GM19193 (cell line): ENCODE results near the gene MYH14.

Source experiments
- POLR2A ChIP-seq: IDR thresholded peaks from 4 replicates; pipeline ENCODE4 v1.6.1; 2011; ENCODE audit not compliant: insufficient read depth, insufficient read length; ENCODE audit errors: extremely low read depth

MYH14 gene

DNA sequence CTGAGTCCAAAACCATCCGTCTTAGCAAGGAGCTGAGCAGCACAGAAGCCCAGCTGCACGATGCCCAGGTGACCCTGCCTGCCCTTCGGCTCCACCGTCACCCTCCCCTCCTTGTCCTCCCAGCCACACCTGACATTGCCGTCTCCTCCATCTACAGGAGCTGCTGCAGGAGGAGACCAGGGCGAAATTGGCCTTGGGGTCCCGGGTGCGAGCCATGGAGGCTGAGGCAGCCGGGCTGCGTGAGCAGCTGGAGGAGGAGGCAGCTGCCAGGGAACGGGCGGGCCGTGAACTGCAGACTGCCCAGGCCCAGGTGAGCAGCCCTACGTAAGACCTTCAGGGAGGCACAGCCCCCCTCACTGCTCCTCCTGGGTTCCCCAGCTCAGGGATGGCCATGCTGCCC, 76.7 kb downstream of the MYH14 start:
- no peak for TF ChIP-seq POLR2A

- no peak for TF ChIP-seq POLR2A
These were observed 77.6 kb downstream of the MYH14 start for GRCh38 chr19:50280983-50281382.

DNA sequence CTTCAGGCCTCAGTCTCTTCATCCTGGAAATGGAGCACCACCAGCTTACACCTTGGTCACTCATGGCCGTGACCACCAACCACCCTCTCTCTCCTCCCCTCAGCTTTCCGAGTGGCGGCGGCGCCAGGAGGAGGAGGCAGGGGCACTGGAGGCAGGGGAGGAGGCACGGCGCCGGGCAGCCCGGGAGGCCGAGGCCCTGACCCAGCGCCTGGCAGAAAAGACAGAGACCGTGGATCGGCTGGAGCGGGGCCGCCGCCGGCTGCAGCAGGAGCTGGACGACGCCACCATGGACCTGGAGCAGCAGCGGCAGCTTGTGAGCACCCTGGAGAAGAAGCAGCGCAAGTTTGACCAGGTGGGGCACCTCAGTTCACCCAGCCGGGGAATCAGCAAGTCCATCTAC, 78.1 kb downstream of the MYH14 start:
- TF ChIP-seq POLR2A, result no peak

DNA sequence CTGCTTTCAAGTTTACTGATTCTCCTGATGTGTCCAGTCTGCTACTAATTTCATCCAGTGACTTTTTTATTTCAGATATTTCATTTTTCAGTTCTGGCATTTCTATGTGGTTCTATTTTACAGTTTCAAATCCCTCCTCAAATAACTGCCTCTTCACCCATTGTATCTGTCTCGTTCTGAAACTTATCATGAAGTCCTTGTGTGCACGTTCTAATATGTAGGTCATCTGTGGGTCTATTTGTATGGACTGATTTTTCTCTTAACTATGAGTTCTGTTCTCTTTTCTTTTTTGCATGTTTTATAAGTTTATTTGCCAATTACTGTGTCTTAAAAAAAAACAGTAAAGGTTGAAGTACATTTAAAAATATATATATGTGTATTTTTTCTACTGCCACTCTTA, 82.4 kb downstream of the MYH14 start:
- TF ChIP-seq POLR2A, result no peak

- no peak for TF ChIP-seq POLR2A
These were observed 83.0 kb downstream of the MYH14 start for GRCh38 chr19:50286443-50286842.

- TF ChIP-seq POLR2A, result no peak
These were observed 83.9 kb downstream of the MYH14 start for GRCh38 chr19:50287331-50287730.

DNA sequence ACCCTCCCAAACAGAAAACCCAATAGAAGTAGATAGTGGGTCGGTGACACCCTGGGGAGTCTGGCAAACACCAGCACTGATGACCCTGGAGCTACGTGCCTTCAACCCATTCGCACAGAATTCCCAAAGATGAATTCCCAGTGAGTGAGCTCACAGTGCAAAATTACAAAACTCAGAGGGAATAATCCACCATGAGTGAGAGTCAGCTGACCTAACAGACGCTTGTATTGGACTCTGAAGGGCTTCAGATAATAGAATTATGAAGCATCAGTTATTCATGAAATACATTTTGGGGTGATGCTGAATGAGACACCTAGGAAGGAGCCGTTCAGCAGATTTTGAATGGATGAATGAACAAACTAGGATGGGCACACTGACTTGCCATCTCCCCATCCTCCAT, 85.5 kb downstream of the MYH14 start:
- no peak for TF ChIP-seq POLR2A

GRCh38 chr19:50290011-50290410, 86.6 kb downstream of the MYH14 start:
- TF ChIP-seq POLR2A, result no peak

- TF ChIP-seq POLR2A, result no peak
These were observed 87.4 kb downstream of the MYH14 start for GRCh38 chr19:50290775-50291174.

- TF ChIP-seq POLR2A, result no peak
These were observed 88.9 kb downstream of the MYH14 start for GRCh38 chr19:50292216-50292827.

DNA sequence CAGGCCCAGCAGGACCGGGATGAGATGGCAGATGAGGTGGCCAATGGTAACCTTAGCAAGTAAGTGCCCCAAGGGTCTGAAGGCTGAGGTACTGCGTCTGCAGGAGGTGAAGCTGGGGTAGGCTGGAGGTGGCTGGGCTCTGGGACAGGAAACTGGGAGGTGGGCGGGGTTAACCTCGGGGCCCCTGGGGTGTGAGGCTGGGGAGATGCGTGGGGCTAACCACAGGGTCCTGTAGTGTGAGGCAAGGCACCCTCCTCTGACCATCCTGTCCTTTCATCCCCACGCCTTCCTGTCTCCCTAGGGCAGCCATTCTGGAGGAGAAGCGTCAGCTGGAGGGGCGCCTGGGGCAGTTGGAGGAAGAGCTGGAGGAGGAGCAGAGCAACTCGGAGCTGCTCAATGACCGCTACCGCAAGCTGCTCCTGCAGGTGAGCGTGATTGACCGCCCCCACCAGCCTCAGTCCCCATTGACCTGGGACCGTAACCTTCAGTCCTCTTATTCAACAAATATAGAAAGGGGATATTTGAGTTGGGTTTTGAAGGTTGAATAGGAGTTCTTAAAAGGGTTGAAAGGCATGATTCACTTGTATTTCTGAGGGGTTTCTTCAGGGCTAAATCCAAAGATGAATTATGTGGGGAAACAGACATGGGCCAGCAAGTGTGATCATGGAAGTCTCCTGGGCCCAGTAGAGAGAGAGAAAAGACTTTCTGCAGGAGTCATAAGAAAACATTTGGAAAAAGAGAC, 90.0 kb downstream of the MYH14 start:
- no peak for TF ChIP-seq POLR2A

GRCh38 chr19:50300051-50300450, 96.6 kb downstream of the MYH14 start:
- TF ChIP-seq POLR2A, result no peak

DNA sequence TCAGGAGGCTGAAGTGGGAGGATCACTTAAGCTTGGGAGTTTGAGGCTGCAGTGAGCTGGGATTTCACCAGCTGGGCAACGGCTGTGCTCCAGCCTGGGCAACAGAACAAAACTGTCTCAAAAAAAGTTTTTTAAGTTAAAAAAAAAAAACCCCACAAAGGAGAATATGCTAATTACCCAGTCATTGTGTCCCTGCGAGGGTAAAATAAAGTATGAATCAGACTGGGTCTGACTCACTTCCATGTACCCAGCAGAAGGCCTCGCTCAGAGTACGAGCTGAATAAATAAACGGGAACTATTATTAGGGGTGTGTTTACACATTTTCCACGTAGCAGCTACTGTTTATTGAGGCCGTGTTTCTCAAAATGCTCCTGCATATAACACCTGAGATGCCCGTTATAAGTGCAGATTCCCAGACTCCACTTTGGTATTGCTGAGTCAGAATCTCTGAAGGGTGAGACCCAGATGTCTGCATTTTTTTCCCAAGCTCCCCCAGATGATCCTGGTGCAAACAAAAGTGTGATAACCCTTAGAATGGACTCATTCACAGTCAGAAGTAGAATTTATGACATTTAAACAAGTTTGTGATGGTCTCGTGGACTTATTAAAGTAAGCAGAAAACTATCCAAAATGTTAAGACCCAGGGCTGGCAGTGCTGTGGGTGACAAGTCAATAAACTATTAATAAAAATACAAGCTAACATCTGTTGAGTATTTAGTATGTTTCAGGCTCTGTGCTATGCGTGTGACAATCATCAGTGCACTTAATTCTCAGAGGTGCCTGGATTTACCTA, 97.6 kb downstream of the MYH14 start:
- TF ChIP-seq POLR2A, result no peak

GRCh38 chr19:50301607-50301971, 98.2 kb downstream of the MYH14 start:
- no peak for TF ChIP-seq POLR2A

GRCh38 chr19:50303558-50303957, 100.1 kb downstream of the MYH14 start:
- no peak for TF ChIP-seq POLR2A

DNA sequence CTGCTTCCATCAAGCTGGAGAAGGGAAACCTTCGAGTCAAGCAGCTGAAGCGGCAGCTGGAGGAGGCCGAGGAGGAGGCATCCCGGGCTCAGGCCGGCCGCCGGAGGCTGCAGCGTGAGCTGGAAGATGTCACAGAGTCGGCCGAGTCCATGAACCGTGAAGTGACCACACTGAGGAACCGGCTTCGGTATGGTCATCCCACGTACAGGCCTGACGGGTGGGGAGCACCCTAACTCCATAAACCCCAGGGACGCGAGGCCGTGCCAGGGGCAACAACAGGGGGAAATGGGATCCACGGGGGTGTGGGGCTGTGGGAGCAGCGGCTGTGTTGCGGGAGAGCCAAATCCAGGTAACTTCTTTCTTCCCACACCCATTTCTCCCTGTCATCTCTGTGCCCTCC, 105.6 kb downstream of the MYH14 start:
- TF ChIP-seq POLR2A, result no peak
